Measurements from ENCODE around the gene PKNOX2. TPM values are rescaled to one million over a fixed set of nuclear protein-coding genes. Genes with fewer than 3 reads are reported as not detected.

Gene PKNOX2
- total RNA-seq, 1 donor from 2014 or later = 2.6 TPM

- DNase-seq (ENCODE audit: low spot score) = peak; percentile 74
These were observed 10.0 kb upstream of the PKNOX2 start for GRCh38 chr11:125154378-125155099.

- peak; percentile 12 for DNase-seq (ENCODE audit: low spot score)
These were observed 9.5 kb upstream of the PKNOX2 start for GRCh38 chr11:125155100-125155444.

- DNase-seq (ENCODE audit: low spot score) = peak; percentile 20
These were observed 8.8 kb upstream of the PKNOX2 start for GRCh38 chr11:125155767-125156166.

GRCh38 chr11:125156346-125157117, 8.0 kb upstream of the PKNOX2 start:
- DNase-seq (ENCODE audit: low spot score) = peak; percentile 5

- peak; percentile 2 for DNase-seq (ENCODE audit: low spot score)
These were observed 7.3 kb upstream of the PKNOX2 start for GRCh38 chr11:125157118-125157733.

- DNase-seq (ENCODE audit: low spot score) = no peak
These were observed 6.4 kb upstream of the PKNOX2 start for GRCh38 chr11:125157953-125158680.

GRCh38 chr11:125162743-125163142, 1.8 kb upstream of the PKNOX2 start:
- no peak for DNase-seq (ENCODE audit: low spot score)

- DNase-seq (ENCODE audit: low spot score) = peak; percentile 72
These were observed 1.0 kb upstream of the PKNOX2 start for GRCh38 chr11:125163431-125164063.

- peak; percentile 53 for DNase-seq (ENCODE audit: low spot score)
These were observed 495 bp upstream of the PKNOX2 start for GRCh38 chr11:125164091-125164421.

GRCh38 chr11:125165111-125165842, 726 bp downstream of the PKNOX2 start:
- peak; percentile 90 for DNase-seq (ENCODE audit: low spot score)

- DNase-seq (ENCODE audit: low spot score) = peak; percentile 82
These were observed 1.6 kb downstream of the PKNOX2 start for GRCh38 chr11:125165843-125166763.

GRCh38 chr11:125166764-125167291, 2.3 kb downstream of the PKNOX2 start:
- peak; percentile 80 for DNase-seq (ENCODE audit: low spot score)

- peak; percentile 64 for DNase-seq (ENCODE audit: low spot score)
These were observed 2.9 kb downstream of the PKNOX2 start for GRCh38 chr11:125167292-125167953.

GRCh38 chr11:125167954-125168835, 3.6 kb downstream of the PKNOX2 start:
- DNase-seq (ENCODE audit: low spot score) = peak; percentile 33

GRCh38 chr11:125168918-125169456, 4.4 kb downstream of the PKNOX2 start:
- peak; percentile 81 for DNase-seq (ENCODE audit: low spot score)

- peak; percentile 87 for DNase-seq (ENCODE audit: low spot score)
These were observed 5.5 kb downstream of the PKNOX2 start for GRCh38 chr11:125170001-125170509.

GRCh38 chr11:125170510-125171031, 6.0 kb downstream of the PKNOX2 start:
- peak; percentile 37 for DNase-seq (ENCODE audit: low spot score)
